ENCODE measurements around the gene FAM221A.
"Not testable (repeated sequence)": the region's sequence is repeated elsewhere in the genome, so short reads cannot be mapped to it uniquely, and the experiment has no call there.

Gene FAM221A

GRCh38 chr7:23679898-23680413 lies at the start of gene FAM221A:
FAM221A (plus strand) TSS chr7:23680199; CDS start chr7:23680219, 20 bp downstream.
- DNase-seq: no peak

GRCh38 chr7:23633417-23633816 lies 46.6 kb upstream of the FAM221A start:
- DNase-seq: no peak

- DNase-seq: no peak
Observed at GRCh38 chr7:23645822-23646221, 34.2 kb upstream of the FAM221A start.

GRCh38 chr7:23653942-23654341 lies 26.1 kb upstream of the FAM221A start:
- no peak for DNase-seq

GRCh38 chr7:23654508-23654907 lies 25.5 kb upstream of the FAM221A start:
- no peak for DNase-seq

GRCh38 chr7:23655433-23655832 lies 24.6 kb upstream of the FAM221A start:
- no peak for DNase-seq

GRCh38 chr7:23658831-23659427 lies 21.1 kb upstream of the FAM221A start:
- no peak for DNase-seq

GRCh38 chr7:23661385-23661784 lies 18.6 kb upstream of the FAM221A start:
- no peak for DNase-seq

GRCh38 chr7:23662124-23662983 lies 17.6 kb upstream of the FAM221A start:
- no peak for DNase-seq

GRCh38 chr7:23662984-23663313 lies 17.1 kb upstream of the FAM221A start:
- no peak for DNase-seq

GRCh38 chr7:23664122-23664521 lies 15.9 kb upstream of the FAM221A start:
- no peak for DNase-seq

GRCh38 chr7:23672033-23672432 lies 8.0 kb upstream of the FAM221A start:
- DNase-seq: no peak

GRCh38 chr7:23680414-23681405 lies 711 bp downstream of the FAM221A start:
- no peak for DNase-seq

GRCh38 chr7:23684041-23684440 lies 4.0 kb downstream of the FAM221A start:
- DNase-seq: not testable (repeated sequence)

- no peak for DNase-seq
Observed at GRCh38 chr7:23685731-23686130, 5.7 kb downstream of the FAM221A start.

GRCh38 chr7:23687011-23687410 lies 7.0 kb downstream of the FAM221A start:
- no peak for DNase-seq

- no peak for DNase-seq
Observed at GRCh38 chr7:23689165-23689564, 9.2 kb downstream of the FAM221A start.

- DNase-seq: no peak
Observed at GRCh38 chr7:23691320-23691719, 11.3 kb downstream of the FAM221A start.

- DNase-seq: no peak
Observed at GRCh38 chr7:23693224-23693623, 13.2 kb downstream of the FAM221A start.

GRCh38 chr7:23696916-23697441 lies 17.0 kb downstream of the FAM221A start:
- no peak for DNase-seq

- DNase-seq: no peak
Observed at GRCh38 chr7:23698822-23699221, 18.8 kb downstream of the FAM221A start.

GRCh38 chr7:23700046-23700445 lies 20.0 kb downstream of the FAM221A start:
- DNase-seq: no peak
